ENCODE data around the gene GRAMD2A. TPM values are rescaled to one million over a fixed set of nuclear protein-coding genes. Genes with fewer than 3 reads are reported as not detected.

Gene GRAMD2A
- total RNA-seq, 6 donors from 2014 or later, result 26.7 to 52.4 (median 32.9) TPM

DNA sequence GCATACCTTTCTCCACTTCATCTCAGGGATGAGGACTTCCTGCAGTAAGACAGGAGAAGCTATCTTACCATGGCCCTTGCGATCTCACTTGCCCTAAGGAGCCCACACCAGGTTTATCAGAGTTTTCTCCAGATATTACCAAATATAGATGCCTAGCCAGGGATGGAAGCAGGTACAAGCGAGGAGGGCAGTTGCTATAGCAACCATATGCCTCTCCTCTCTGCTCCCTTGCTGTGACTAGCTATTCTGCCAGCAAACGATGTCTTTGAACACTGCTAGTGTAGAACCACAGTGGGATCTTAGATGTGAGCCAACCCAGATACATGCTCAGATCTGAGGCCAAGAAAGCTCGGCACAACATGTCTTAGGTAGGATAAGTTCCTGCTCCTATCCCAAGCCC lies 33.9 kb downstream of the GRAMD2A start:
- no peaks in the 10 kb centered on the region for H3K36me3 ChIP-seq
- DNase-seq (no peak), ATAC-seq (ENCODE audit: low FRiP score in 2 of 2) (no peak)
- no peak for TF ChIP-seq POLR2A (IDR thresholded peaks at IDR 0.05)
- no peak for TF ChIP-seq POLR2AphosphoS5 (IDR thresholded peaks at IDR 0.05)
- TF ChIP-seq EP300 (IDR thresholded peaks at IDR 0.05), result no peak
- H3K9me3 ChIP-seq, result no peaks in the 10 kb centered on the region
- 81 to 83% methylated on average over 3 to 4 of the region's 4 CpGs for WGBS, 2 donors
- H3K27me3 ChIP-seq, result no peaks in the 10 kb centered on the region
- peaks cover 19 to 27% (median 22%) of the 10 kb centered on the region in 4 donors for H3K4me1 ChIP-seq
- H3K27ac ChIP-seq, result no peak overlapping the region
- H3K4me3 ChIP-seq, result no peak overlapping the region

DNA sequence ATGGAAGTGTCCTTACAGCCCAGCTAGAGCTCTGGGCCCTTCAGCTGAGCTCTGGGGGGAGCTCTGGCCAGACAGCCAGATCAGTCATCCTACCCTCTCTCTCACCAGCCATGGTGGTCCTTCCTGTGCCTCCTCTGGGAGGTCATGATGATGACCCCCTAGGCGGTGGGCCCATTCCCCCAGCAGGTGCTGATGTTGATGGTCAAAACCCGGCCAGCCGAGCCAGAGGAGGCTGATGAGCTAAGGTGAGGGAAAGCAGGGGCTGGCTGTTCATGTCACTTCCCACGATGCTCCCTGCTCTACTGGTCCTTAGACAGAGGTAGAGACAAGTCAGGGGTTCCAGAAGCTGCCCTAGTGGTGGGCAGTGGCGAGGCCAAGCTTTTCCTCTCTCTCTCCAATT lies 35.0 kb downstream of the GRAMD2A start:
- TF ChIP-seq POLR2AphosphoS5 (IDR thresholded peaks at IDR 0.05), result no peak
- no peak for TF ChIP-seq EP300 (IDR thresholded peaks at IDR 0.05)
- TF ChIP-seq, protein P1, sequence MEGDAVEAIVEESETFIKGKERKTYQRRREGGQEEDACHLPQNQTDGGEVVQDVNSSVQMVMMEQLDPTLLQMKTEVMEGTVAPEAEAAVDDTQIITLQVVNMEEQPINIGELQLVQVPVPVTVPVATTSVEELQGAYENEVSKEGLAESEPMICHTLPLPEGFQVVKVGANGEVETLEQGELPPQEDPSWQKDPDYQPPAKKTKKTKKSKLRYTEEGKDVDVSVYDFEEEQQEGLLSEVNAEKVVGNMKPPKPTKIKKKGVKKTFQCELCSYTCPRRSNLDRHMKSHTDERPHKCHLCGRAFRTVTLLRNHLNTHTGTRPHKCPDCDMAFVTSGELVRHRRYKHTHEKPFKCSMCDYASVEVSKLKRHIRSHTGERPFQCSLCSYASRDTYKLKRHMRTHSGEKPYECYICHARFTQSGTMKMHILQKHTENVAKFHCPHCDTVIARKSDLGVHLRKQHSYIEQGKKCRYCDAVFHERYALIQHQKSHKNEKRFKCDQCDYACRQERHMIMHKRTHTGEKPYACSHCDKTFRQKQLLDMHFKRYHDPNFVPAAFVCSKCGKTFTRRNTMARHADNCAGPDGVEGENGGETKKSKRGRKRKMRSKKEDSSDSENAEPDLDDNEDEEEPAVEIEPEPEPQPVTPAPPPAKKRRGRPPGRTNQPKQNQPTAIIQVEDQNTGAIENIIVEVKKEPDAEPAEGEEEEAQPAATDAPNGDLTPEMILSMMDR (IDR thresholded peaks at IDR 0.05), result no peak
- TF ChIP-seq POLR2A (IDR thresholded peaks at IDR 0.05), result no peak
- H3K27me3 ChIP-seq, result no peaks in the 10 kb centered on the region
- no peak overlapping the region for H3K4me3 ChIP-seq
- no peaks in the 10 kb centered on the region for H3K9me3 ChIP-seq
- ATAC-seq (ENCODE audit: low FRiP score in 2 of 2) (no peak), DNase-seq (no peak)
- no peaks in the 10 kb centered on the region for H3K36me3 ChIP-seq
- peaks cover 11 to 15% (median 13%) of the 10 kb centered on the region in 4 donors for H3K4me1 ChIP-seq
- WGBS, 2 donors, result 93% methylated on average over 3 to 5 of the region's 5 CpGs
- peak overlapping the region; percentile 48 to 56 (median 52) for H3K27ac ChIP-seq

DNA sequence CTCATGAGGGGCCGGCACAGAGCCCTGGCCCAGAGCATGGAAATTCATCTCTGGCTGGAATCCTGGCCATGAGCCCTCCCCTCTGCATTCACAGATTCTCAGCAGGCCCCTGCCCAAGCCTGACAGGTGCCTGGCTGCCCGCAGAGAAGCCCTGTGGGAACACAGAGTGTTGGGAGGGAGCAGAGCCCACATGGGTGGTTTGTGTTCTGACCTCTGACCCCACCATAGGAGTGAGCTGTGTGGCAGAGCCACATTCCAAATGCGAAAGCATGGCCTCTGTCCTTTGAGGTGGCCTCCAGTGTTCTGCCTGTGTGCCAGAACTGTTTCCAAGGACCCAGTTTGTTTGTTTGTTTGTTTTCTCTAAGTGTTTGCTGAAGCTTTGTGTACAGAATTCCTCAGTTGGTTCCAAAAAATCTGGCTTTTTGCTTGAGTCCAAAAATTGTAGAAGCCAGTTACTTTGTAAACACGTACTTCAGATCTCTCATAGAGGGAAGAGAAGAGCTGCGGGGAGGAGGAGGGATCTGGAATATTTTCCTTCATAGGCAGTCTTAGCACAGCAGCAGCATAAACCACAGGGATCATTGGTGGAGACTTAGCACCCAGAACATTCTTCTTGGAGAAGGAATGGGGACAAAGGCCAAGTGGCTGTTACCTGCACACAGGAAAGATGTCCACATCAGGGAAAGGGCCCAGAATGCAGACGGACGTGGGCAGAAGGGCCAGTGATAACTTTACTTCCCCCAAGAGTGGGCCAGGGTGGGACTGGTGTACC lies 36.0 kb downstream of the GRAMD2A start:
- no peaks in the 10 kb centered on the region for H3K36me3 ChIP-seq
- H3K4me1 ChIP-seq, result peaks cover 11 to 14% (median 13%) of the 10 kb centered on the region in 4 donors
- TF ChIP-seq EP300 (IDR thresholded peaks at IDR 0.05), result no peak
- no peak for TF ChIP-seq POLR2AphosphoS5 (IDR thresholded peaks at IDR 0.05)
- no peak for TF ChIP-seq POLR2A (IDR thresholded peaks at IDR 0.05)
- TF ChIP-seq, protein P1 (IDR thresholded peaks at IDR 0.05), result no peak
- no peaks in the 10 kb centered on the region for H3K9me3 ChIP-seq
- H3K27ac ChIP-seq, result peak overlapping the region; percentile 48 to 68 (median 52)
- no peaks in the 10 kb centered on the region for H3K27me3 ChIP-seq
- DNase-seq (peak in 1 of 2 donors; percentile 44), ATAC-seq (ENCODE audit: low FRiP score in 2 of 2) (peak; percentile 19 to 71)
- no peak overlapping the region for H3K4me3 ChIP-seq
- WGBS, 2 donors, result 62 to 67% methylated on average over 5 to 7 of the region's 7 CpGs

DNA sequence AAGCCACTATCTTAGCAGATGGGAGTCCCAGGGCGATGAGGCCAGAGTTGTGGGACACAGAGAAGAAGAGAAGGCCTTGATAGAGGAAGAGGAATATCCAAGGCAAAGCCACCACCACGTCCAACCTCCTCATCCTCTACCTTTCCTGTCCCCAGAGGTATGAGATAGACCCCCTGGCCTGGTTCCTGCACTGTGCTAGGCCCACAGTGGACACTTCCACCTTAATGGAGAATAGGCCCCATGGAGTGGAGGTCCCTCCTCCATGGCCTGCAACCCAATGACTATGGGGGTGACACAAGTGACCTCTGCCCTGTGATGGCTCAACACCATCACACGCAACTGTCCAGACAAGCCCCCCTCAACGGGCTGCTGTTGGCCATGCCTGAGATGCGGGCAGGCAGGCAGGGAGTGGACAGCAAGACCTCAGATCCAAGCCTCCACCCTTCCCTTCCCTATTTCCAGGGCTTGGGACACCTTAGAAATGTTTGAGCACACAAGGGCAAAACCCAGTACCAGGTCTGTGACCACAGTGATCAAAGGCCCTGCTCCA lies 36.8 kb downstream of the GRAMD2A start:
- Histone ChIP-seq H3K4me1 (peaks cover 11 to 20% (median 17%) of the 10 kb centered on the region in 4 donors), H3K4me3 (no peak overlapping the region), H3K9me3 (no peaks in the 10 kb centered on the region), H3K27ac (peak overlapping the region; percentile 12 to 68 (median 38)), H3K27me3 (no peaks in the 10 kb centered on the region), H3K36me3 (no peaks in the 10 kb centered on the region)
- WGBS, 2 donors, result 83 to 92% methylated on average over 4 to 5 of the region's 5 CpGs
- ATAC-seq (ENCODE audit: low FRiP score in 2 of 2) (no peak), DNase-seq (no peak)
- TF ChIP-seq EP300 (IDR thresholded peaks at IDR 0.05) (no peak), POLR2A (IDR thresholded peaks at IDR 0.05) (no peak), POLR2AphosphoS5 (IDR thresholded peaks at IDR 0.05) (no peak)
- TF ChIP-seq, protein P1 (IDR thresholded peaks at IDR 0.05), result no peak

DNA sequence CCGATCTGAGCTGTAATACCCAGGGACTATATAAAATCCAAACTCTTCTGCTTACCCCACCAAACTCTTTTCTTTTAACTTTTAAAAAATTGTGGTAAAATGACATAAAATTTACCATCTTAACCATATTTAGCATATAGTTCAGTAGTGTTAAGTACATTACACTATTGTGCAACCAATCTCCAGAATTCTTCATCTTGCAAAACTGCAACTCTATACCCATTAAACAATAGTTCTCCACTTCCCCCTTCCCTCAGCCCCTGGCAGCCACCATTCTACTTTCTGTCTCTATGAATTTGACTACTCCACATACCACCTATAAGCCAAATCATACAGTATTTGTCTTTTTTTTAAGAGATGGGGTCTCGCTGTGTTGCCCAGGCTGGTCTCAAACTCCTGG lies 40.7 kb downstream of the GRAMD2A start:
- DNase-seq (no peak), ATAC-seq (ENCODE audit: low FRiP score in 2 of 2) (no peak)
- peaks cover 30 to 42% (median 37%) of the 10 kb centered on the region in 4 donors for H3K4me1 ChIP-seq
- H3K4me3 ChIP-seq, result peak overlapping the region in 2 of 4 donors; percentile 53 to 57
- peak overlapping the region; percentile 72 to 85 (median 76) for H3K27ac ChIP-seq
- H3K36me3 ChIP-seq, result no peaks in the 10 kb centered on the region
- TF ChIP-seq EP300 (IDR thresholded peaks at IDR 0.05) (no peak), POLR2A (IDR thresholded peaks at IDR 0.05) (no peak), POLR2AphosphoS5 (IDR thresholded peaks at IDR 0.05) (no peak)
- TF ChIP-seq, protein P1 (IDR thresholded peaks at IDR 0.05), result no peak
- H3K27me3 ChIP-seq, result no peaks in the 10 kb centered on the region
- WGBS, 2 donors, result 67 to 75% methylated on average over 2 of the region's 2 CpGs
- H3K9me3 ChIP-seq, result no peaks in the 10 kb centered on the region

All from upper lobe of left lung (tissue), 6 donors.